ENCODE measurements around the gene POMGNT2. TPM values are rescaled to one million over a fixed set of nuclear protein-coding genes. Genes with fewer than 3 reads are reported as not detected.

Gene POMGNT2
- total and polyA plus RNA-seq, 2 of the 8 experiments (the other 6 are each of a cell fraction or from before 2014, with no cell fraction given): 13.6 to 35.7 TPM

DNA sequence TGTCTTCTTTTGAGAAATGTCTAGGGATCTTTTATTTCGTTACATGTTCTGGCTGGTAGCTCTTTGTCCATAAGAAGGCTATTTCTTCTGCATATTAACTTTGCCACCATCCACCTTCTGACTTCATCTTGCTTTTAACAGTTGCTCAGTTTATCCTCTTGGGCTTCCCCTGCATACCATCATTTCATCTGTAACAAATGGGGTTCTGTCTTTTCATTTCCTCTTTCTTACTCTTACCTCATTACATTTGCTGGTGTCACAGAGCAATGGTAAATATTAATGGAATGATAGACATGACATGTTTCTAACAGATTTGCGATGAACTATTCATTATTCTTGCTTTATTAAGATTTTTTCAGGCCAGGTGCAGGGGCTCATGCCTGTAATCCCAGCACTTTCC, 64.4 kb downstream of the POMGNT2 start:
- H2BK120ac ChIP-seq (replicated peaks; ENCODE audit: low read depth, low read length): no peak overlapping the region
- H3K4me1 ChIP-seq (replicated peaks in 1 of 4; ENCODE audit: control insufficient read depth in 3 of 4, insufficient read depth in 4 of 4, low read length in 3 of 4): no peaks in the 10 kb centered on the region
- H4K5ac ChIP-seq (ENCODE audit: insufficient read length, low read depth, low read length): no peak overlapping the region
- no peak overlapping the region for H2BK20ac ChIP-seq (ENCODE audit: low read length)
- H3K9ac ChIP-seq (replicated peaks in 1 of 4; ENCODE audit: extremely low read depth in 1 of 4, low read depth in 3 of 4, low read length in 3 of 4): no peak overlapping the region
- no peak for FAIRE-seq
- no peak overlapping the region for H3K27ac ChIP-seq (ENCODE audit: low read depth, low read length)
- no peaks in the 10 kb centered on the region for H3K36me3 ChIP-seq (ENCODE audit: control insufficient read depth in 2 of 4, insufficient read depth in 4 of 4, low read length in 3 of 4)
- DNase-seq (ENCODE audit: low read depth in 1 of 2, low spot score in 2 of 2): no peak
- H3K79me2 ChIP-seq (ENCODE audit: control insufficient read depth in 1 of 2, insufficient read depth in 2 of 2, low read length in 2 of 2): no peaks in the 10 kb centered on the region
- H3K4ac ChIP-seq (replicated peaks; ENCODE audit: insufficient read length, low read depth, low read length): no peak overlapping the region
- no peaks in the 10 kb centered on the region for H3K27me3 ChIP-seq (replicated peaks in 1 of 4; ENCODE audit: control insufficient read depth in 3 of 4, extremely low read depth in 1 of 4, insufficient read depth in 3 of 4, low read length in 3 of 4)
- no peak overlapping the region for H2BK5ac ChIP-seq (ENCODE audit: low read depth, low read length)
- H3K18ac ChIP-seq (ENCODE audit: extremely low read depth, low read length): no peak overlapping the region
- no peaks in the 10 kb centered on the region for H3K23me2 ChIP-seq (ENCODE audit: low read depth, low read length)
- H2BK12ac ChIP-seq (ENCODE audit: low read depth, low read length): no peak overlapping the region
- peaks cover 24 to 33% of the 10 kb centered on the region in 2 experiments for H3K9me3 ChIP-seq (ENCODE audit: insufficient read depth in 2 of 2, low read depth in 1 of 2, low read length in 1 of 2)
- H3K56ac ChIP-seq (replicated peaks; ENCODE audit: insufficient read length, low read depth, low read length): no peak overlapping the region
- 89% methylated on average over 2 of the region's 2 CpGs; no CpG with 5 or more reads in 1 of the 2 experiments for WGBS, 2 experiments (ENCODE audit: extremely low coverage in 1 of 2, insufficient coverage in 1 of 2, insufficient read length in 1 of 2, insufficient replicate concordance in 2 of 2, low coverage in 1 of 2, low lambda C conversion rate in 2 of 2, missing lambda C conversion rate in 1 of 2)
- no peak overlapping the region for H2AK5ac ChIP-seq (ENCODE audit: low read depth, low read length)
- H4K8ac ChIP-seq (ENCODE audit: extremely low read depth, insufficient read depth, low read length): no peak overlapping the region
- H2AFZ ChIP-seq (ENCODE audit: low read length): no peak overlapping the region
- H3K14ac ChIP-seq (ENCODE audit: insufficient read length): no peak overlapping the region
- H3K4me2 ChIP-seq (ENCODE audit: insufficient read depth in 1 of 2, low read depth in 2 of 2, low read length in 2 of 2): no peak overlapping the region
- no peaks in the 10 kb centered on the region for H4K20me1 ChIP-seq (replicated peaks in 1 of 2; ENCODE audit: control insufficient read depth in 1 of 2, insufficient read depth in 2 of 2, low read length in 2 of 2)
- H3K4me3 ChIP-seq (ENCODE audit: extremely low read depth in 1 of 4, insufficient read depth in 2 of 4, low read depth in 3 of 4, low read length in 4 of 4): no peak overlapping the region
- H3K79me1 ChIP-seq (ENCODE audit: low read depth, low read length): no peaks in the 10 kb centered on the region
- H2BK15ac ChIP-seq (ENCODE audit: low read length): no peak overlapping the region
- no peak overlapping the region for H4K91ac ChIP-seq (replicated peaks; ENCODE audit: insufficient read length, low read length)
- no peak overlapping the region for H3K23ac ChIP-seq (ENCODE audit: insufficient read length)
- POLR2A ChIA-PET (ENCODE audit: partially characterized antibody): no interaction called here
- CTCF ChIA-PET (ENCODE audit: partially characterized antibody): interaction anchor here (1.1 kb wide), 1 partner anchor 79 kb away, joined by 3 read pairs; no protein-coding TSS in a partner anchor
- TF ChIP-seq KDM4A (IDR thresholded peaks at IDR 0.05; ENCODE audit: low read depth, low read length, severe bottlenecking): no peak
- TF ChIP-seq, protein P1, sequence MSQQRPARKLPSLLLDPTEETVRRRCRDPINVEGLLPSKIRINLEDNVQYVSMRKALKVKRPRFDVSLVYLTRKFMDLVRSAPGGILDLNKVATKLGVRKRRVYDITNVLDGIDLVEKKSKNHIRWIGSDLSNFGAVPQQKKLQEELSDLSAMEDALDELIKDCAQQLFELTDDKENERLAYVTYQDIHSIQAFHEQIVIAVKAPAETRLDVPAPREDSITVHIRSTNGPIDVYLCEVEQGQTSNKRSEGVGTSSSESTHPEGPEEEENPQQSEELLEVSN (IDR thresholded peaks at IDR 0.05): no peak
- no peak for TF ChIP-seq KDM1A (IDR thresholded peaks at IDR 0.05; ENCODE audit: borderline replicate concordance, low read length)
- no peak for TF ChIP-seq EP300 (IDR thresholded peaks at IDR 0.05; ENCODE audit: borderline replicate concordance in 1 of 2, low read depth in 2 of 2, low read length in 2 of 2)
- TF ChIP-seq POU5F1 (IDR thresholded peaks at IDR 0.05; ENCODE audit: low read depth, low read length): no peak
- TF ChIP-seq SP4 (IDR thresholded peaks at IDR 0.05; ENCODE audit: low read length): no peak
- TF ChIP-seq TBP (IDR thresholded peaks at IDR 0.05; ENCODE audit: low read depth, low read length): no peak
- no peak for TF ChIP-seq EZH2 (IDR thresholded peaks at IDR 0.05; ENCODE audit: low read depth, low read length, severe bottlenecking)
- TF ChIP-seq MAFK (IDR thresholded peaks at IDR 0.05; ENCODE audit: low read depth, low read length): no peak
- no peak for TF ChIP-seq RNF2 (IDR thresholded peaks at IDR 0.05; ENCODE audit: borderline replicate concordance, low read depth, low read length, missing control alignments, poor library complexity, severe bottlenecking)
- no peak for TF ChIP-seq TAF1 (IDR thresholded peaks at IDR 0.05; ENCODE audit: low read depth, low read length)
- no peak for TF ChIP-seq SP1 (IDR thresholded peaks at IDR 0.05; ENCODE audit: low read depth, low read length)
- no peak for TF ChIP-seq TAF7 (optimal IDR thresholded peaks at IDR 0.05; ENCODE audit: borderline replicate concordance, low read depth, low read length)
